Neural progenitor cell (in vitro differentiated cells): Measurements from ENCODE around the gene POLK.

Source experiments
- CTCF ChIP-seq: fragments of 200-600 bp; sonication (generic); IDR thresholded peaks from 2 replicates; pipeline ENCODE4 v1.5.1; 2017; ENCODE audit warnings: antibody characterized with exemption, mild to moderate bottlenecking
- EZH2phosphoT487 ChIP-seq: fragments of 200-600 bp; sonication (generic); IDR thresholded peaks from 2 replicates; pipeline ENCODE4 v1.6.1; 2017; ENCODE audit warnings: antibody characterized with exemption

- TF ChIP-seq CTCF (no peak), EZH2phosphoT487 (no peak)
These were observed 30.7 kb upstream of the POLK start for GRCh38 chr5:75481024-75481423.
